IPS DF 4.7 (cell line): ENCODE data around the gene N4BP2L2.
A peak's percentile ranks its signal among the peaks of the same experiment; 100 is the strongest.
"Not testable (repeated sequence)": the region's sequence is repeated elsewhere in the genome, so short reads cannot be mapped to it uniquely, and the experiment has no call there.

ENCODE experiments used
- DNase-seq: peaks from one replicate; pipeline ENCODE4 v3.0.0-alpha.2; 2013; ENCODE audit warnings: low spot score; ENCODE audit errors: extremely low read depth

The N4BP2L2 gene

GRCh38 chr13:32538621-32539246 lies at the start of gene N4BP2L2:
Gene N4BP2L2, minus strand, starts transcription at chr13:32538795. Its CDS starts 1,768 bp downstream, at chr13:32537027.
- peak; percentile 98 for DNase-seq

DNA sequence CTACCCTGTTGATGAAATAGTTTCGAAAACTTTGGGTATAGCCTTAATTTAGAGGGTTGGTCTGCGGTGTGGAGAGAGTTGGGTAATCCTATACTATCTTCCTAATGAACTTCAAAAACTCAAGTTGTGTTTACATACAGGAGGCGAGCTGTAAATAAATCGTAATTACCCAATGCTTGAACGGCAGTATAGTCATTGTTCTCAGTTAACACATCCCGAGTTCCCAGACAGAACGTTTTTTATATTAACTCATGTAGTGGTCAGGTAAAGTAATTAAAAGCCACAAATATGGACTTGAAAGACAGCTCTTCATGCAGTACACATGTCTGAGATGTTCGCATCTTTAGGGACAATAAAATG lies 49.2 kb upstream of the N4BP2L2 start:
- no peak for DNase-seq

DNA sequence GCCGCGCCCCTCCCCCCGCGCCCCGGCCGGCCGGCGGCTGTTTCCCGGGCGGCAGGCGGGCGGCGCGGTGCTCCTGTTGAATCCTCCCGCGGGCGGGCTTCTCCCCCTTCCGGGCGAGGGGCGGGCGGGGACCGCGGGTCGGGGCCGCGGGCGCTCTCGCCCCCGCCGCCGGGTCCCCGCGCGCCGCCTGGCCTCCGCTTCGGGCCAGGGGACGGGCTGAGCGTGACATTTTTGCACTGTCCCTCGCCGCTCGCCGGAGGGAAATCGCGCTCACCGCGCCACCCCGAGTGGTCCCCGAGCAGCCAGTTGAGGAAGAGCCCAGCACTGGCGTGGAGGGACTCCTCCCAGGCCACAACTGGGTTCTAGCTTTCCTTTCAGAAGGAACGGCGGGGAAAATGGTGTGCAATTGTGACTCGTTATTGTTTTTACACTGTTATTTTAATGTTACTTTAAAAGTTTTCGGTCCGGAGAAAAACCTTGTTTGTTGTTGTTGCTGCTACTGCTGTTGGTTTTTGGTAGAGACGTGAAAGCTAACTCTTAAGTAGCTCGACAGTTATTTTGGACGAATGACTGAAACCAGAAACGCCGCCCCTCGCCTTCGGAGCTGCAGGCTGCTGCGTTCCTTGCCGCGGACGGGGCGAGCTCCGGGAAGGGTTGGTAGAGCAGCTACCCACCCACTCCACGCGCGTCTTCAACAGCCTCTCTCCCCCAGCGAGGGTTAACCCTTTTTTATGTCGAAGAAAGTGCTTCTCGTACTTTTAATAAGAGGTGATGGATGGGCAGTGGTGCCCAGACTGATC lies 48.6 kb upstream of the N4BP2L2 start:
- DNase-seq = no peak

GRCh38 chr13:32586080-32586900 lies 47.7 kb upstream of the N4BP2L2 start, which contains the start of gene PDS5B:
Gene PDS5B, plus strand, starts transcription at chr13:32586452. Its CDS starts 62,321 bp downstream, at chr13:32648773.
- DNase-seq = peak; percentile 41

- DNase-seq = no peak
Observed at GRCh38 chr13:32585550-32586079, 47.0 kb upstream of the N4BP2L2 start.

DNA sequence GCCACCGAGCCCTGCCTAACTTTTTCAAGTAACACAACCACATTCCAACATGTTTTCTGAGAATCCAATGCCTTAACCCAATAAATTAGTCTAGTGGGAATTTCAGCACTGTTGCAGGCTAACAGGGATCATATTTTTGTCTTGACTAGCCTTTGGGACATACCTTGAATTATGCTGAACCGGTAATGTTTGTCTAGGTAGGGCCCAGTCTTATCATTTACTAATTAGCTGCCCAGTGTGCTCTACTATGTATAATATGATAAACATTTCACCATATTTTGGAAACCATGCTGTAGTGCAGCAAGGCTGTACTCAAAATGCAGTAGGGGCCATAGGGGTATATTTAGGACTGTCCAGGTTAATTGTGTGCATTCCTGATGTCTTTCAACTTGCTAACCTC lies 44.4 kb upstream of the N4BP2L2 start:
- no peak for DNase-seq

GRCh38 chr13:32582281-32582680 lies 43.7 kb upstream of the N4BP2L2 start:
- no peak for DNase-seq

DNA sequence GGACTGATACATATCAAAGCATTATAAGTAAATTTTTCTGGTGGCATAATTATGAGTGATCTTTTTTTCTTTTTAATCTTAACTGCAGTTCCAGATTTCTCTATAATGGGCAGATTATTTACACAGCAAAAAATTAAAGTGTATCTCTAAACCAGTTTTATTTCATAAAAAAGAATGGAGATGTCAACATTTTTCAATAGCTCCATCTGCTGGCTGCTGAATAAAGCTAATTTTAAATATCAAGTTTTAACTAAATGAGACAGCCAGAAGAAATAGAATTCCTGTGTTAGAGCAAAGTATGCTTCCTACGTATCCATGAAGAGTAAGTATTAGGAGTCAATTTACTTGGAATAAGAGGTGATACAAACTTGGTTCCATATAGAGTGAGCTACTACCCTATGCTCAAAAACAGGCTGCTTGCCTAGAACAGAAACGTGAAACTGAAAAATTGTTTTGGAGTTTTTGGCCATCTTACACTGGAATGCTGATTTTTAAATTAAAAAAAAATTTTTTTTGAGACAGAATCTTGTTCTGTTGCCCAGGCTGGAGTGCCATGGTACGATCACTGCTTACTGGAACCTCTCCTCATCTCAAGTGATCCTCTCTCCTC lies 42.7 kb upstream of the N4BP2L2 start:
- DNase-seq = no peak

DNA sequence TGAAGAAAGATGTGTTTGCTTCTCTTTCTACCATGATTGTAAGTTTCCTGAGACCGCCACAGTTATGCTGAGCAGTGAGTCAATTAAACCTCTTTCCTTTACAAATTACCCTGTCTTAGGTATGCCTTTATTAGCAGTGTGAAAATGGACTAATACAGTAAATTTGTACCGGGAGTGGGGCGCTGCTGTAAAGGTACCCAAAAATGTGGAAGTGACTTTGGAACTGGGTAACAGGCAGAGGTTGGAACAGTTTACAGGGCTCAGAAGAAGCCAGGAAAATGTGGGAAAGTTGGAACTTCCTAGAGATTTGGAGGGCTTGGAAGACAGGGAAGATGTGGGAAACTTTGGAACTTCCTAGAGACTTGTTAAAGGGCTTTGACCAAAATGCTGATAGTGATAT lies 38.4 kb upstream of the N4BP2L2 start:
- no peak for DNase-seq

- DNase-seq = not testable (repeated sequence)
Observed at GRCh38 chr13:32575687-32576086, 37.1 kb upstream of the N4BP2L2 start.

GRCh38 chr13:32560842-32561241 lies 22.2 kb upstream of the N4BP2L2 start:
- not testable (repeated sequence) for DNase-seq

DNA sequence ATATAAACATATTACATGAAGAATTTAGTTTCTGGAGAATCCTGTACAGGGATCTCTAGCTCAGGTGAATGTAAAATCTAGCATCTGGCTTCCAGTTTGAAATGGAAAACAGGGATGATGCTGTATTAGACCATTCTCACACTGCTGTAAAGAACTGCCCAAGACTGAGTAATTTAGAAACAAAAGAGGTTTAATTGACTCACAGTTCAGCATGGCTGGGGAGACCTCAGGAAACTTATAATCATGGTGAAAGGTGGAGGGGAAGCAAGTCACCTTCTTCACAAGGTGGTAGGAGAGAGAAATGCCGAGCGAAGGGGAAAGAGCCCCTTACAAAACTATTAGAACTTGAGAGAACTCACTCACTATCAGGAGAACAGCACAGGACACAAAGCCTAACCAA lies 17.0 kb upstream of the N4BP2L2 start:
- no peak for DNase-seq

- no peak for DNase-seq
Observed at GRCh38 chr13:32553720-32554119, 15.1 kb upstream of the N4BP2L2 start.

DNA sequence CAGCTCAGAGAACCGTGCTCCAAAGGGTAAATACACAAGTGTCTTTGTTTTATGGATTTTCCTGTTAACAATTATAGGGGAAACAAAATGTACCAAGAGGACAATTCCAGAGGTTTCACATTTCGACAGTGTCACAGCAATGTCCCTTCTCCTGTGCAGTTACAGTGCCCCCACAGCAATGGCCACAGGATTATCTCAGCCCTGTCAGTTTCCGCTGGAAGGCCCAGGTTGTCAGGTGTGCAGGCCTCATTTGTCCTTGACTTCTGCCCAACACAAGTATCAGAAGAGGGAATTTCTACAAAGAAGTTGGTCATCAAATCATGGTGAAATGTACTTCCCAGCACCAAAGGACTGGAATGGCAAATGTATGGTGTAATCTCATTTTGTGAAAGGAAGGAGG lies 11.2 kb upstream of the N4BP2L2 start:
- DNase-seq = no peak

DNA sequence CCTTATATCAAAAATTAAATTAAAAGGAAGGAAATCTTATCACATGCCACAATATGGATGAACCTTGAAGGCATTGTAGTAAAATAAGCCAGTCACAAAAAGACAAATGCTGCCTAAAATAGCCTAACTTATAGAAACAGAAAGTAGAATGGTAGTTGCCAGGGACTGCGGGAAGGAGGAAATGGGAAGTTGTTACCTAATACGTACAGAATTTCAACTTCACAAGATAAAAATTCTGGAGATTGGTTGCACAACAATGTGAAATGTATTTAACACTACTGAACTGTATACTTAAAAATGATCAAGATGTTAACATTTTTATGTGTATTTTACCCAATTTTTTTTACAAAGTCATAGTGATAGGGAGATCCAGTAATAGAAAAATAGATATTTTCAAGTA lies 10.2 kb upstream of the N4BP2L2 start:
- DNase-seq = no peak

DNA sequence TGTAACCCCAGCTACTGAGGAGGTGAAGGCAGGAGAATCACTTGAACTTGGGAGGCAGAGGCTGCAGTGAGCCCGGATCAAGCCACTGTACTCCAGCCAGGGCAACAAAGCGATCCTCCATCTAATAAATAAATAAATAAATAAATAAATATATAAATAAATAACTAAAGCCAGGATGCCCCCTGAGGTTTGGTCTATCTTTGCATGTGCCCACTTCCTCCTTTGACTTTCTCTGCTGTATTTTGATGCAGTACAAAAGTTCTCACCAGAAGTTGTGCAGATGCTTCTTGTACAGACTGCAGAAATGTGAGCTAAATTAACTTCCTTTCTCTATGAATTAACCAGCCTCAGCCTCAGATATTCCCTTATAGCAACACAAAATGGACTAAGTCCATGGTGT lies 6.5 kb upstream of the N4BP2L2 start:
- no peak for DNase-seq

- no peak for DNase-seq
Observed at GRCh38 chr13:32542221-32542620, 3.6 kb upstream of the N4BP2L2 start.

- no peak for DNase-seq
Observed at GRCh38 chr13:32538143-32538620, 413 bp downstream of the N4BP2L2 start.

DNA sequence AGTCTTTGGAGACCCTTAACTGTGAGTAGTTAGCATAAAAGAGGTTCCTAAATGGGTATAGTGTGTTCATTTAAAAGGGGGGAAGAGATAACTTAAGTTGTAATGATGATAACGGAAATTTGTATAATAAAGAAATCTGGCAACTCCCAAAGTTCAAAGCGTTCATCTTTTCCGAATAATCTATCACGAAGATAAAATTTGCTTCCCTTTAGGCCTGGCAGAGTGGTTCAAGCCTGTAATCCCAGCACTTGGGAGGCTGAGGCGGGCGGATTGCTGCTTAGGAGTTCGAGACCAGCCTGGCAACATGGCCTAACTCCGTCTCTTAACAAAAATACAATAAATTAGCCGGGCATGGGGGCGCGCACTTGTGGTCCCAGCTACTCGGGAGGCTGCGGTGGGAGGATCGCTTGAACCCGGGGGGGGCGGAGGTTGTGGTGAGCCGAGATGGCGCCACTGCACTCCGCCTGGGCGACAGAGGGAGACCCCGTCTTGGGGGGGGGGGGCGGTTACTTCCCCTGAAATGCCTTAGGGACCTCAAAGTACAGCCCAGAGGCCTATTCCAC lies 934 bp downstream of the N4BP2L2 start:
- no peak for DNase-seq

DNA sequence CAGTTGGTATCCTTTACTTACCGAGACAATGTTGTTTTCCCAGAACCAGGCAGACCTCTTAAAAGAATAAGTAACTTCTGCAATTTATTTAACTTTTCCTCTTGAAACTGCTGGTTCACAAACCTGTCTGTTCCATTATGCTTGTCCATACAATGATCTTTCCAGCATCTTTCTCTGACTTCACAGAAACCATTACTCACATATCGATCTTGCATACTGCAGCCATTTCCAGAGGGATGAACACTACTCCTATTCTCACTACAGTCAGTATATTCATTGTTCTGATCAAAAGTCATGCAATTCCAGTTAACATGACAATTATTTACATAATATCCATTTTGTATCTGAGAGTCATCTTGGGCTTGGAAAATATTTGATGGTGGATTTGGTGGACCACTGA lies 2.8 kb downstream of the N4BP2L2 start:
- no peak for DNase-seq

DNA sequence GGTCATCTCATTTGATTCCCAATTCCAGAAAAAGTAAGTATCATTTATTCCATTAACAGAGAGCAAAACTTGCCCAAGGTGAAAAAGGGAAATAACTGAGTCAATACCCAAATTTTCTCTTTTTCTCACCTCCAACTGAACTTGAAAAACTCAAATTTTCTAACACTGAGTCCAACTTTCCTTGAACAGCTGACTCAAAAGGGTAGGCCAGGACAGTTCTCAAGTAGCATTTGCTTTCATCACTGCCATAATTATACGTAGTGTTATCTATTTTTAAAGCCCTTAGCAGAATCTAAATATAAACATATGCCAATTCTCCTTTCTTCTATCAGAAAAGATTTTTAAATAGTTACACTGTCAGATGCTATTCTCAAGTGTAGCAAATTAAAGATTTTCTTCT lies 3.5 kb downstream of the N4BP2L2 start:
- DNase-seq = no peak
